ENCODE measurements around the gene FPR1.
A peak's percentile ranks its signal among the peaks of the same experiment; 100 is the strongest.

GRCh38 chr19:51799034-51799773 is 47.5 kb upstream of the FPR1 start:
- no peak for TF ChIP-seq CTCF (conservative IDR thresholded peaks at IDR 0.05; ENCODE audit: low read depth, low read length)
- TF ChIP-seq POLR2A (IDR thresholded peaks at IDR 0.05; ENCODE audit: low read depth, low read length), result no peak
- peak; percentile 85 for TF ChIP-seq FOS (IDR thresholded peaks at IDR 0.05; ENCODE audit: low read depth, low read length)
- TF ChIP-seq USF2 (IDR thresholded peaks at IDR 0.05; ENCODE audit: low read depth, low read length), result no peak
